HL-60/S4 treated with phorbol 12-myristate 13-acetate at 8.2 ng/mL for 4 days and 3 days (cell line): ENCODE data around the gene HES3.

ENCODE experiments used
- in situ Hi-C: fragments of 300-500 bp; cut with MboI; formaldehyde crosslinking; loops from 2 replicates; pipeline ENCODE4 v1.15.0; 2022; ENCODE audit warnings: low sequenced_read_pairs

Gene HES3

GRCh38 chr1:6244401-6245049 is 546 bp downstream of the HES3 start:
- in situ Hi-C loops = loop anchor here (10.0 kb wide), 1 partner anchor 100 kb away; no protein-coding TSS in a partner anchor

DNA sequence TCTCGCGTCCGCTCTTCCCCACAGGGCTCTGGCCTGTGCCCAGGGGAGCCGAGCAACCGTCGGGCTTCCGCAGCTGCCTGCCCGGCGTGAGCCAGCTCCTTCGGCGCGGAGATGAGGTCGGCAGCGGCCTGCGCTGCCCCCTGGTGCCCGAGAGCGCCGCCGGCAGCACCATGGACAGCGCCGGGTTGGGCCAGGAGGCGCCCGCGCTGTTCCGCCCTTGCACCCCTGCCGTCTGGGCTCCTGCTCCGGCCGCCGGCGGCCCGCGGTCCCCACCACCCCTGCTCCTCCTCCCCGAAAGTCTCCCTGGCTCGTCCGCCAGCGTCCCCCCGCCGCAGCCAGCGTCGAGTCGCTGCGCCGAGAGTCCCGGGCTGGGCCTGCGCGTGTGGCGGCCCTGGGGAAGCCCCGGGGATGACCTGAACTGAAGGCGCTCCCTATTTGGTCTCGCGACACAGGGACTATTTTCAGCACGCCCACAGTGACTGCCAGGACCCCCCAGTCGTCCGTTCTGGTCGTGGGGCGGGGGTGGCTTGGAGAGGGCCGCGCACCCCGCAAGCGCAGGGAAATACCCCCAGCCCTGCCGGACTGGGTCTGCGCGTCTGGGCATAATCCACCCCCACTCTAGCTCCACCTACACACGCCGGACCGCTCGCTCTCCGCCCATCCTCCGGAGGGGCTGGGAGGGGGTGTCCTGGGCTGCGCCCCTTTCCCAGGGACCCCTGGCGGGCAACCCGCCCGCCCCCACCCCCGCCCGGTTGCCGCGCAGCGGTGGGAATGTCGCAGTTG is 1.3 kb downstream of the HES3 start:
- in situ Hi-C loops = loop anchor here (10.0 kb wide), 1 partner anchor 100 kb away; no protein-coding TSS in a partner anchor

- in situ Hi-C loops = loop anchor here (10.0 kb wide), 1 partner anchor 99 kb away; no protein-coding TSS in a partner anchor
These were observed 2.0 kb downstream of the HES3 start for GRCh38 chr1:6245869-6246496.

DNA sequence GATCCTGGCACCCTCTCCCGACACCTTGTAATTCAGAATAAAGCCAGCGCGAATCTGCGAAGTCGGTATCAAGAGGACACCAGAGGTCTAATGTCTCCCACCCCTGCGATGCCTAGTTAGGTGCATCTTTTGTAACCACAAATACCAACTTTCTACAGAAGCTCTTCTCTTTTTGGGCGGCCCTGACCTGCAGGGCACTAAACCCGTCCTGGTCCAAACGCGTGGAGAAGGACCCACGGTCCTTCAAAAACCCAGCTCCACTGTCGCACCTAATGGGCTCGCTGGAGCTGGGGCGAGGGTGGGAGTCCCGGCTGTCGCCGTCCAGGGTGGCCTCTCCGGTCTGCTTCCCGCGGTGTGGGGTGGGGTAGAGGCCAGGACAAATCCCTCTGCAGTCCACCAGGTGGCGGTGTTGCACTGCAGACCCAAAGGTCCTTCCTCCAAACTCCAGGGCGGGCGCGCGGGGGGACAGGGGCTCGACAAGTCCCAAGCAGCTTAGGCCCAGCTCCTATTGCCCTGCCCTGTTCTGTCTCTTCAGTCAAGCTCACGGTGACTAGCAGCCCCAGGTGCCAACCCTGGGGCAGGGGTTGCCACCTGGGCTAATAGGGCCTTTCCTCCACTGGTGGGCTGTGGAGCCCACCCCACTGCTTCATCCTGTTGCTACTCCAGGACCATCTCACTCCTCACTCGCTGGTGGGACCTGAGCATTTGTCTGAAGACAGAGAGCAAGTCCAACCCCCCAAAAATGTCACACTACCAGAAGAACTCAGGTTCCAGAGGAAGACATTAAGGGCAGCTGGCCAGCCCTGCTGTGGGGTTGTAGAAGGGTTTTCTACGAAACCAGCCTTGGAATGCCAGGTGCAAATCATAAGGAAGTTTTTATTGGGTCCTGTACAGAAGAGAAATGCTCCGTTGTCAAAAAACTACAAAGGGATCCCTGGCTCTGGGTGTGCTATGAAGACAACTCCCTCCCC is 2.8 kb downstream of the HES3 start:
- in situ Hi-C loops = loop anchor here (10.0 kb wide), 1 partner anchor 98 kb away; no protein-coding TSS in a partner anchor

DNA sequence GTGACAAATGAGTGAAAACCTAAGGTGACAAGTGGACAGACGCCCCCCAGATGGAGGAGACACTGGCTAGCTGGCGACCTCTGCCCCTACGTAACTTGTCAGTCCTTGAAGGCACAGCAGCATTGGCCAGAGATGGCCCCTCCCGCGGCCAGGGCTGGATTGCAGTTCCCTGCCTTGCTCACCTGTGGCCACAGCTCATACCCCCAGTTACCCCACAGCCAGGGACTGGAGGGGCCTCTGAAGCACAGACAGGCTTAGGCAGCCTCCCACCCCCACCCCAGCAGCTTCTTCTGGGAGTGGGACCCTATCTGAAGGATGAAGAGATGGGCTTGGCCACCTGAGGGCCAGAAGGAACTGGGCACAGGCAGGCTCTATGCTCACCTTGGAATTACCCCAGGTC is 3.7 kb downstream of the HES3 start:
- in situ Hi-C loops = loop anchor here (10.0 kb wide), 1 partner anchor 97 kb away; no protein-coding TSS in a partner anchor

DNA sequence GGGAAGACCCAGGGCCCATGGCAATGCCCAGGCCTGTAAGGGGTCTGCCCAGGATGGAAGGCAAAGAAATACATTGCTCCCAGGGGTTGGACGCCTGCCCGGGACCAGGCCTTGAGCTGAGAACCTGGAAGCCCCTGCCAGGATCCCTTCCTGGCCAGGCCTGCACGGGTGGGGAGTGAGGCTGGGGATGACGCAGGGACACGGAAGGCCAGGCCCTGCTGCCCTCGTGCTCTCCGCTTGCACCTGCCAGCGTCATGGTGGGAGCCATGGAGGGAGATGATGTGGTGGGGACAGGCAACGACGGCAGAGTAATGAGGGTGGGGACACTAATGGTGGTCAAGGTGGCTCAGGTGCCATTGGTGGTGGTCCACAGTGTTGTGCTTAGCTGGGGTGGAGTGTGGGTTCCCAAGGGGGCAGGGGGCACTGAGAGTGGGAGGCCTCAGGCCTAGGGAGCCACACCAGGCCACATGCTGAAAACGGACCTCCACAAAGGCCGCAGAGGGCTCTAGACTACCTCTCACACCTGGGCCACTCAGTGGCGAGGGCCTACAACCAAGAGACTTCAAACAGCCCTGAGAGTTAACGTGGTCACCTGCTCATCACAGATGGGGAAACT is 4.3 kb downstream of the HES3 start:
- in situ Hi-C loops = loop anchor here (10.0 kb wide), 1 partner anchor 97 kb away; no protein-coding TSS in a partner anchor

- in situ Hi-C loops = loop anchor here (10.0 kb wide), 1 partner anchor 96 kb away; no protein-coding TSS in a partner anchor
These were observed 5.2 kb downstream of the HES3 start for GRCh38 chr1:6248932-6249738.

- in situ Hi-C loops = loop anchor here (10.0 to 25.0 kb wide), 2 partner anchors 95 to 162 kb away; partner anchors contain the start of genes ESPN and HES2
These were observed 6.0 kb downstream of the HES3 start for GRCh38 chr1:6249739-6250689.

GRCh38 chr1:6251233-6251632 is 7.3 kb downstream of the HES3 start:
- in situ Hi-C loops = loop anchor here (25.0 kb wide), 1 partner anchor 161 kb away; the partner anchor contains the start of genes ESPN and HES2

GRCh38 chr1:6251681-6252373 is 7.8 kb downstream of the HES3 start:
- in situ Hi-C loops = loop anchor here (25.0 kb wide), 1 partner anchor 160 kb away; the partner anchor contains the start of genes ESPN and HES2

DNA sequence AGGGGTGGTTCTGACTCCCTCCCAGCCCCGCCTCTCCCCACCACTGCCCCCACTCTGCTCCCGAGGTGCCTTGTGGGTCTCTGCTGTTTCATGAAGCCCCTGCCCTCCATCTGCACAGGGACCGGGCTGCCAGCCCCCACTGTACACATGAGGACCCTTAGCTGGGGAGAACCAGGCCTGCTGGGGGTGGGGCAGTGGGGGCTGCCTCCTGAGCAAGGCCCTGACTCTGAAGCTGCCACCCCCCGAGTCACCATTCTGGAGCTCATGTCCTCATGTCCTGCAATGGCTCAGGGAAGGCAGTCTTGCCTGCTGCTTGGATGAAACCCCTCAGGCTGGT is 8.4 kb downstream of the HES3 start:
- in situ Hi-C loops = loop anchor here (25.0 kb wide), 1 partner anchor 160 kb away; the partner anchor contains the start of genes ESPN and HES2

DNA sequence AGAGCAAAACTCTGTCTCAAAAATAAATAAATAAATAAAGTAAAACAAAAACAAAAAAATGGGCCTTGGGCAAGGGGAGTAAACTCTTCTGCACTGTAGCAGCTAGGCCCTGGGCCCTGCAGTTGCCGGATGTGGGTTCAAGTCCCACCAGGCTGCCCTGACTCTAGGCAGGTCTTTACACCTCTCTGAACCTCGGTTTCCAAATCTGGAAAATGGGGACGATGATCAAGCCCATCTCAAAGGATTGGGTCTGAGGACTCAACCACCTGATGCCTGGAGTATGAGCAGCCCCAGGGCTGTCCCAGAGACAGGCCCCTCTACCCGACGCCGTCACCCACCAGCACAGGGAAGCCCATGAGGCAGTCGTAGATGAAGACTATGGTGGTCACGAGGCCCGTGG is 9.4 kb downstream of the HES3 start:
- in situ Hi-C loops = loop anchor here (25.0 kb wide), 1 partner anchor 159 kb away; the partner anchor contains the start of genes ESPN and HES2

- in situ Hi-C loops = loop anchor here (25.0 kb wide), 1 partner anchor 158 kb away; the partner anchor contains the start of genes ESPN and HES2
These were observed 10.7 kb downstream of the HES3 start for GRCh38 chr1:6254691-6255090.

DNA sequence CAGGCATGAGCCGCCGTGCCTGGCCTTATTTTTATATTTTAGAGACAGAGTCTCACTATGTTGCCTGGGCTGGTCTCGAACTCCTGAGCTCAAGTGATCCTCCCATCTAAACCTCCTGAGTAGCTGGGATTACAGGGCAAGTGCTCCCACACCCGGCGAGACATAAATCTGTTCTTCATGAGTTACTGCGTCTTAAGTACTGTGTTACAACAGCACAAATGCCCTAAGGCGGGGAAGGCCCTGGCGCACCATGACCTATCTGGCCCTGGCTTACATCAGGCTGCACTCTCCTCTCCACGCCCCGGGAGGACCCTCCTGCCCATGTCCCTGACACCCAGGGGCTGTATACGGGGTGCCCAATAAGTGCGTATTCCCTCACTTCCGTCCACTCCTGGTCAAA is 12.7 kb downstream of the HES3 start:
- in situ Hi-C loops = loop anchor here (25.0 kb wide), 1 partner anchor 156 kb away; the partner anchor contains the start of genes ESPN and HES2

DNA sequence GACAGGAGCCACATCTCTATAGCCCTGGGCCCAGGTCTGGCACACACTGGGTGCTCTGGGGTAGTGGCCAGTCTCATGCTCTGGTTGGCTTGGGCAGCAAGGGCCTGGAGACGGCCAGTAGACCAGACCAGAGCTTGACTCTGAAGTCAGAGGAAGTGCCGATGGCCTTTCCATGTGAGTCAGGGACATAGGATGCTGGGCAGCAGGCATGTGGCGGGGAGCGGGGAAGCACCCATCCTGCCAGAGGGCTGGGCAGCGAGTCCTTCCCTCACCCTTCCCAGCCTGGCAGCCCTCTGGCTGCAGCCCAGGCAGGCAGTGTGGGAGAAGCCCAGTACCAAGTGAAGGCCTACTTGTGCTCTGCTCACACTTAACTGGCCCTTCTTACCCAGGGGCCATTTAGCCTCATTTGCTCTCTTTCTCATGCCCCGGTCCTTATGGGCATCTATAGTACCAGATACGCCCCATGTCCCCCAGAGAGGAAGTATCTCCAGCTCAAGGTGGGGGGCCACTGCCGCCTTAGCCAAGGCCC is 13.6 kb downstream of the HES3 start:
- in situ Hi-C loops = loop anchor here (25.0 kb wide), 1 partner anchor 155 kb away; the partner anchor contains the start of genes ESPN and HES2

DNA sequence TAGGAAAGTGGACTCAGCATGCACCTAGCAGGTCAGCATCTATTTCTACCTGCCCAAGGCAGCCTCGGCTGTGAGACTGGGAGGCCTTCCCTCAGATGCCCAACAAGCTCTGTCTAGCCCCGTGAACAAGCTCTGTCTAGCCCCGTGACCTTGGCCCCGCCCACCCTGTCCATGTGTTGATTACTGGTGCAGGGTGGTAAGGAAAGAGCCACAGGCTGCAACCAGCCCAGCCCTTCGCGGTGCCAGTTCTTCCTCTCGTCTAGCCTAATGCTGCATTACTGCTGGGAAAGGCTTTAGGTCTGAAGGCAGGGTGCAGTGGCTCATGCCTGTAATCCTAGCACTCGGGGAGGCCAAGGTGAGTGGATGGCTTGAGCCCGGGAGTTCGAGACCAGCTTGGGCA is 14.7 kb downstream of the HES3 start:
- in situ Hi-C loops = loop anchor here (25.0 kb wide), 1 partner anchor 154 kb away; the partner anchor contains the start of genes ESPN and HES2
